ENCODE results near the gene OR2AG1.

DNA sequence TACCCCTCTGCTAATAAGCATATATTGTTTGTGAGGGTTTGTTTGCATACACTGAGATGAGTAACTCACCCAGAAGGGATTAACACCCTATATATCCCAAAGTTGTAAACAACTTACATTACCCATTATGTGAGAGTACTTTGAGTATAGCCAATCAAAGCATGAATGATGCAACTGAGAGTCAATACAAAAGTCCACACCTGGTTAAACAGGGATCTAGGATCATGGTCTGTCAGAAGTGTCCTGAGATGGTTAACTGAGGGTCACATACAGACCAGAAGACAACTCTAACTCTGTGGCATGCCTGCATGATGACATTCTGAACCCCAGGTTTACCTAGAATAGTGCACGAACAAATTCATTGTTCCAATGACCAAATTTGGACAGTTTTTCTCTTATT is 45.3 kb downstream of the OR2AG1 start:
- TF ChIP-seq, protein P1, sequence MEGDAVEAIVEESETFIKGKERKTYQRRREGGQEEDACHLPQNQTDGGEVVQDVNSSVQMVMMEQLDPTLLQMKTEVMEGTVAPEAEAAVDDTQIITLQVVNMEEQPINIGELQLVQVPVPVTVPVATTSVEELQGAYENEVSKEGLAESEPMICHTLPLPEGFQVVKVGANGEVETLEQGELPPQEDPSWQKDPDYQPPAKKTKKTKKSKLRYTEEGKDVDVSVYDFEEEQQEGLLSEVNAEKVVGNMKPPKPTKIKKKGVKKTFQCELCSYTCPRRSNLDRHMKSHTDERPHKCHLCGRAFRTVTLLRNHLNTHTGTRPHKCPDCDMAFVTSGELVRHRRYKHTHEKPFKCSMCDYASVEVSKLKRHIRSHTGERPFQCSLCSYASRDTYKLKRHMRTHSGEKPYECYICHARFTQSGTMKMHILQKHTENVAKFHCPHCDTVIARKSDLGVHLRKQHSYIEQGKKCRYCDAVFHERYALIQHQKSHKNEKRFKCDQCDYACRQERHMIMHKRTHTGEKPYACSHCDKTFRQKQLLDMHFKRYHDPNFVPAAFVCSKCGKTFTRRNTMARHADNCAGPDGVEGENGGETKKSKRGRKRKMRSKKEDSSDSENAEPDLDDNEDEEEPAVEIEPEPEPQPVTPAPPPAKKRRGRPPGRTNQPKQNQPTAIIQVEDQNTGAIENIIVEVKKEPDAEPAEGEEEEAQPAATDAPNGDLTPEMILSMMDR (IDR thresholded peaks at IDR 0.05): no peak
- no peak for TF ChIP-seq SIN3A (IDR thresholded peaks at IDR 0.05; ENCODE audit: borderline replicate concordance, insufficient read depth, low read depth, low read length)
